Karpas-422 (cell line): ENCODE results near the gene INPP5A. TPM values are rescaled to one million over a fixed set of nuclear protein-coding genes. Genes with fewer than 3 reads are reported as not detected.

Source experiments
- DNase-seq: peaks from one replicate; pipeline ENCODE4 v3.0.0-alpha.2; 2015
- H2AFZ ChIP-seq: fragments of 200-600 bp; sonication (generic); 2 replicates; pipeline ENCODE4 v1.6.1; 2014; ENCODE audit warnings: antibody characterized with exemption, low read length, mixed read lengths
- H3K27ac ChIP-seq: fragments of 200-600 bp; sonication (generic); 2 replicates; pipeline ENCODE4 v1.5.1; 2014; ENCODE audit warnings: mild to moderate bottlenecking, low read length, moderate library complexity
- H3K27me3 ChIP-seq: fragments of 200-600 bp; sonication (generic); 2 replicates; pipeline ENCODE4 v1.6.1; 2014; ENCODE audit warnings: low read length, mixed read lengths
- H3K36me3 ChIP-seq: fragments of 200-600 bp; sonication (generic); 2 replicates; pipeline ENCODE4 v1.6.1; 2014; ENCODE audit warnings: low read length, mixed read lengths; ENCODE audit not compliant: insufficient read depth
- H3K4me1 ChIP-seq: fragments of 200-600 bp; sonication (generic); 2 replicates; pipeline ENCODE4 v1.6.1; 2014; ENCODE audit warnings: mild to moderate bottlenecking, low read length, mixed read lengths
- H3K4me2 ChIP-seq: fragments of 200-600 bp; sonication (generic); 2 replicates; pipeline ENCODE4 v1.6.1; 2014; ENCODE audit warnings: low read length, low read depth, mild to moderate bottlenecking; ENCODE audit not compliant: poor library complexity, severe bottlenecking
- H3K4me3 ChIP-seq: fragments of 200-600 bp; sonication (generic); 2 replicates; pipeline ENCODE4 v1.5.1; 2014; ENCODE audit warnings: mild to moderate bottlenecking, antibody characterized with exemption, low read length, mixed read lengths
- H3K79me2 ChIP-seq: fragments of 200-600 bp; sonication (generic); 2 replicates; pipeline ENCODE4 v1.6.1; 2014; ENCODE audit warnings: mild to moderate bottlenecking, low read length, mixed read lengths
- H3K9ac ChIP-seq: fragments of 200-600 bp; sonication (generic); 2 replicates; pipeline ENCODE4 v1.6.0; 2014; ENCODE audit warnings: low read length
- H3K9me2 ChIP-seq: fragments of 200-600 bp; sonication (generic), shearing (Covaris generic); replicated peaks from 2 replicates; pipeline ENCODE4 v1.6.0; 2014; ENCODE audit warnings: mild to moderate bottlenecking, low read length, moderate library complexity; ENCODE audit not compliant: insufficient read depth
- H3K9me3 ChIP-seq: fragments of 300-700, 200-600 bp; sonication (generic); 2 replicates; pipeline ENCODE4 v1.6.1; 2014; ENCODE audit warnings: low read length, mixed read lengths
- H4K20me1 ChIP-seq: fragments of 200-600 bp; sonication (generic); 2 replicates; pipeline ENCODE4 v1.6.1; 2014; ENCODE audit warnings: mild to moderate bottlenecking, antibody characterized with exemption, low read length, low read depth; ENCODE audit not compliant: insufficient read depth
- total RNA-seq: library from RNA; depleted of rRNA; stranded (reverse); fragments of >200 nt; shearing (Covaris generic); gene quantifications from 2 replicates; pipeline ENCODE4 v1.2.3, GENCODE V29; 2014; ENCODE audit warnings: low replicate concordance

The INPP5A gene
- total RNA-seq, 1 experiment from 2014 or later = 9.1 TPM

- no peak overlapping the region for H3K4me3 ChIP-seq
- H3K27ac ChIP-seq = no peak overlapping the region
- H3K4me2 ChIP-seq = no peak overlapping the region
- H2AFZ ChIP-seq = no peak overlapping the region
- DNase-seq = no peak
- H4K20me1 ChIP-seq = no peaks in the 10 kb centered on the region
- H3K9ac ChIP-seq = no peak overlapping the region
- H3K36me3 ChIP-seq = no peaks in the 10 kb centered on the region
- no peaks in the 10 kb centered on the region for H3K9me2 ChIP-seq
- no peaks in the 10 kb centered on the region for H3K4me1 ChIP-seq
- peaks cover 6% of the 10 kb centered on the region; the same call in 1 of the 2 replicates for H3K9me3 ChIP-seq
- H3K27me3 ChIP-seq = no peaks in the 10 kb centered on the region
- H3K79me2 ChIP-seq = no peaks in the 10 kb centered on the region
These were observed 237.6 kb downstream of the INPP5A start for GRCh38 chr10:132774902-132775863.

- no peaks in the 10 kb centered on the region for H4K20me1 ChIP-seq
- no peaks in the 10 kb centered on the region for H3K79me2 ChIP-seq
- H3K9ac ChIP-seq = no peak overlapping the region
- no peak overlapping the region for H3K4me2 ChIP-seq
- no peaks in the 10 kb centered on the region for H3K9me2 ChIP-seq
- H3K36me3 ChIP-seq = no peaks in the 10 kb centered on the region
- DNase-seq = no peak
- H3K4me1 ChIP-seq = no peaks in the 10 kb centered on the region
- H3K9me3 ChIP-seq = peaks cover 2% of the 10 kb centered on the region; the same call in 1 of the 2 replicates
- no peaks in the 10 kb centered on the region for H3K27me3 ChIP-seq
- no peak overlapping the region for H2AFZ ChIP-seq
- H3K4me3 ChIP-seq = no peak overlapping the region
- H3K27ac ChIP-seq = no peak overlapping the region
These were observed 238.6 kb downstream of the INPP5A start for GRCh38 chr10:132776186-132776585.

GRCh38 chr10:132776821-132777220, 239.2 kb downstream of the INPP5A start:
- Histone ChIP-seq H3K36me3 (no peaks in the 10 kb centered on the region), H2AFZ (no peak overlapping the region), H3K4me1 (no peaks in the 10 kb centered on the region), H3K9ac (no peak overlapping the region), H3K9me2 (no peaks in the 10 kb centered on the region), H3K27me3 (no peaks in the 10 kb centered on the region), H4K20me1 (no peaks in the 10 kb centered on the region), H3K79me2 (no peaks in the 10 kb centered on the region), H3K9me3 (no peaks in the 10 kb centered on the region), H3K27ac (no peak overlapping the region), H3K4me3 (no peak overlapping the region), H3K4me2 (no peak overlapping the region)
- no peak for DNase-seq

GRCh38 chr10:132777441-132777840, 239.9 kb downstream of the INPP5A start:
- Histone ChIP-seq H3K4me2 (no peak overlapping the region), H4K20me1 (no peaks in the 10 kb centered on the region), H3K4me1 (no peaks in the 10 kb centered on the region), H3K79me2 (no peaks in the 10 kb centered on the region), H3K4me3 (no peak overlapping the region), H3K9ac (no peak overlapping the region), H3K9me3 (no peaks in the 10 kb centered on the region), H2AFZ (no peak overlapping the region), H3K36me3 (no peaks in the 10 kb centered on the region), H3K9me2 (no peaks in the 10 kb centered on the region), H3K27ac (no peak overlapping the region), H3K27me3 (no peaks in the 10 kb centered on the region)
- no peak for DNase-seq

GRCh38 chr10:132779549-132780294, 242.1 kb downstream of the INPP5A start:
- Histone ChIP-seq H3K79me2 (no peaks in the 10 kb centered on the region), H3K4me2 (no peak overlapping the region), H3K4me3 (no peak overlapping the region), H4K20me1 (no peaks in the 10 kb centered on the region), H3K9me2 (no peaks in the 10 kb centered on the region), H3K27ac (no peak overlapping the region), H3K9ac (no peak overlapping the region), H3K4me1 (no peaks in the 10 kb centered on the region), H2AFZ (no peak overlapping the region), H3K36me3 (no peaks in the 10 kb centered on the region), H3K27me3 (no peaks in the 10 kb centered on the region), H3K9me3 (no peaks in the 10 kb centered on the region)
- no peak for DNase-seq

GRCh38 chr10:132780356-132780755, 242.8 kb downstream of the INPP5A start:
- no peak overlapping the region for H3K9ac ChIP-seq
- H3K4me1 ChIP-seq = no peaks in the 10 kb centered on the region
- no peaks in the 10 kb centered on the region for H3K9me2 ChIP-seq
- no peak overlapping the region for H3K27ac ChIP-seq
- H3K36me3 ChIP-seq = no peaks in the 10 kb centered on the region
- H4K20me1 ChIP-seq = no peaks in the 10 kb centered on the region
- H3K79me2 ChIP-seq = no peaks in the 10 kb centered on the region
- no peak for DNase-seq
- no peaks in the 10 kb centered on the region for H3K27me3 ChIP-seq
- no peak overlapping the region for H2AFZ ChIP-seq
- no peaks in the 10 kb centered on the region for H3K9me3 ChIP-seq
- H3K4me2 ChIP-seq = no peak overlapping the region
- no peak overlapping the region for H3K4me3 ChIP-seq

- H4K20me1 ChIP-seq = no peaks in the 10 kb centered on the region
- no peaks in the 10 kb centered on the region for H3K79me2 ChIP-seq
- no peak for DNase-seq
- no peak overlapping the region for H3K4me3 ChIP-seq
- no peak overlapping the region for H3K27ac ChIP-seq
- no peaks in the 10 kb centered on the region for H3K9me3 ChIP-seq
- H3K4me2 ChIP-seq = no peak overlapping the region
- no peaks in the 10 kb centered on the region for H3K36me3 ChIP-seq
- no peak overlapping the region for H3K9ac ChIP-seq
- H3K9me2 ChIP-seq = no peaks in the 10 kb centered on the region
- no peaks in the 10 kb centered on the region for H3K4me1 ChIP-seq
- no peak overlapping the region for H2AFZ ChIP-seq
- H3K27me3 ChIP-seq = no peaks in the 10 kb centered on the region
These were observed 244.0 kb downstream of the INPP5A start for GRCh38 chr10:132781556-132781955.

GRCh38 chr10:132783165-132783939, 245.8 kb downstream of the INPP5A start:
- H3K79me2 ChIP-seq = no peaks in the 10 kb centered on the region
- no peaks in the 10 kb centered on the region for H3K36me3 ChIP-seq
- H3K27me3 ChIP-seq = no peaks in the 10 kb centered on the region
- no peaks in the 10 kb centered on the region for H4K20me1 ChIP-seq
- no peaks in the 10 kb centered on the region for H3K9me2 ChIP-seq
- DNase-seq = no peak
- no peak overlapping the region for H2AFZ ChIP-seq
- no peaks in the 10 kb centered on the region for H3K4me1 ChIP-seq
- no peak overlapping the region for H3K4me2 ChIP-seq
- no peak overlapping the region for H3K27ac ChIP-seq
- no peak overlapping the region for H3K4me3 ChIP-seq
- no peaks in the 10 kb centered on the region for H3K9me3 ChIP-seq
- H3K9ac ChIP-seq = no peak overlapping the region
